Measurements from ENCODE around the gene HOXD4.
A peak's percentile ranks its signal among the peaks of the same experiment; 100 is the strongest.

Gene HOXD4

DNA sequence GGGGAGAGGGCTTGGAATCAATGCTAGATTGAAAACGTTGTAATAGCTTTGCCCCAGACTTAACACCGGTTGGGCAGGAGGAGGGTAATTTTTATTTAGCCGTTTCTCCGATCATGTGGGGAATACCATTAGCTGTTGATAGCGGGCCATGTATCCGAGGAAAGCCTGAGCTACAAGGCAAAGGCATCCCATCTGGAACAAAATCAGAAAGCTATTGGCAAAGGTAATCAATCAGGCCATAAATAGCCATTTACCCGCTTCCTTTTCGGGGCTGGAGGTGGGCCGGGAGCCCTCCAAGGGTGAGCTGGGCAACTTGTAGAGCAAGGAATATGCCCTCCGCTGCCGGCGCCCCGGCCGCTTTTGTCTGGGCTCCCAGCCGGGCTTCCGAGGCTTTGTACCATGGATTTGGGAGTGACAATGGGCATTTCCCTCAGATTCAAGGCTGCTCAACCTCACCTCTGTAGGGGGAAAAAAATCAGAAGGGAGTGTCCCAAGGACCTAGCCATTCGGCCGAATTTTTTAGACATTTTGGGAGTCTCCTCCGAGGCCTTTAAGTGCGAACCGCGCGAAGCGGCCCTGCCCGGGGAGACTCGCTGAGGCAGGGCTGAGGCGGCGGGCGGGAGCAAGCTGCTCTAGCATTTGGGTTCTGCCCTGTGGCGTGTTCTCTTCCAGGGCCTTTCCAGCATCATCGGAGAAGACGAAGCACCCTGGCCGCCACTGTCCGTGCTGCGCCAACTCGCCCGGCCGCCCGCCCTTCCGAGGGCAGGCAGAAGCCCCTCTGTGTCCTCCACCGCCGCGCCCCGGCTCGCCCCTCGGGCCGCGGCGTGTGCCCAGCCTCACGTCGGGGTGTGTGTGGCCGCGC is 29.9 kb upstream of the HOXD4 start:
- Mint-ChIP-seq H3K4me3 (peak overlapping the region in 1 of 2 donors; percentile 39), H3K4me1 (peaks cover 33% of the 10 kb centered on the region), H3K9me3 (peaks cover 8 to 11% of the 10 kb centered on the region in 2 donors), H3K27me3 (peaks cover 99% of the 10 kb centered on the region), H3K27ac (no peak overlapping the region)
- peak in 1 of 2 donors; percentile 7 for DNase-seq
- ATAC-seq: no peak

GRCh38 chr2:176122052-176122682 is 29.2 kb upstream of the HOXD4 start:
- peaks cover 3 to 8% of the 10 kb centered on the region in 2 donors for H3K9me3 Mint-ChIP-seq
- H3K4me1 Mint-ChIP-seq: peaks cover 33% of the 10 kb centered on the region
- no peak overlapping the region for H3K27ac Mint-ChIP-seq
- DNase-seq: no peak
- ATAC-seq: peak; percentile 19
- peaks cover 99% of the 10 kb centered on the region for H3K27me3 Mint-ChIP-seq
- peak overlapping the region; percentile 68 to 80 for H3K4me3 Mint-ChIP-seq

DNA sequence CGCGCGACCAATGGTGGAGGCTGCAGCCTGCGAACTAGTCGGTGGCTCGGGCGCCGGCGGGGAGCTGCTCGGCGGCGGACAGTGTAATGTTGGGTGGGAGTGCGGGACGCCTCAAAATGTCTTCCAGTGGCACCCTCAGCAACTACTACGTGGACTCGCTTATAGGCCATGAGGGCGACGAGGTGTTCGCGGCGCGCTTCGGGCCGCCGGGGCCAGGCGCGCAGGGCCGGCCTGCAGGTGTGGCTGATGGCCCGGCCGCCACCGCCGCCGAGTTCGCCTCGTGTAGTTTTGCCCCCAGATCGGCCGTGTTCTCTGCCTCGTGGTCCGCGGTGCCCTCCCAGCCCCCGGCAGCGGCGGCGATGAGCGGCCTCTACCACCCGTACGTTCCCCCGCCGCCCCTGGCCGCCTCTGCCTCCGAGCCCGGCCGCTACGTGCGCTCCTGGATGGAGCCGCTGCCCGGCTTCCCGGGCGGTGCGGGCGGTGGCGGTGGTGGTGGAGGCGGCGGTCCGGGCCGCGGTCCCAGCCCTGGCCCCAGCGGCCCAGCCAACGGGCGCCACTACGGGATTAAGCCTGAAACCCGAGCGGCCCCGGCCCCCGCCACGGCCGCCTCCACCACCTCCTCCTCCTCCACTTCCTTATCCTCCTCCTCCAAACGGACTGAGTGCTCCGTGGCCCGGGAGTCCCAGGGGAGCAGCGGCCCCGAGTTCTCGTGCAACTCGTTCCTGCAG is 28.5 kb upstream of the HOXD4 start, which contains the start of gene HOXD9:
TSS of gene HOXD9 (plus strand) at position 37 of the 728 bp plus-strand sequence. CDS start at position 87, 50 bp downstream.
- peak; percentile 50 for ATAC-seq
- peaks cover 38% of the 10 kb centered on the region for H3K4me1 Mint-ChIP-seq
- H3K9me3 Mint-ChIP-seq: peaks cover 0 to 8% of the 10 kb centered on the region in 2 donors
- H3K4me3 Mint-ChIP-seq: peak within 1 kb of the TSS; percentile 68 to 80
- peak in 1 of 2 donors; percentile 29 for DNase-seq
- no peak within 1 kb of the TSS for H3K27ac Mint-ChIP-seq
- H3K27me3 Mint-ChIP-seq: peaks cover 99% of the 10 kb centered on the region

DNA sequence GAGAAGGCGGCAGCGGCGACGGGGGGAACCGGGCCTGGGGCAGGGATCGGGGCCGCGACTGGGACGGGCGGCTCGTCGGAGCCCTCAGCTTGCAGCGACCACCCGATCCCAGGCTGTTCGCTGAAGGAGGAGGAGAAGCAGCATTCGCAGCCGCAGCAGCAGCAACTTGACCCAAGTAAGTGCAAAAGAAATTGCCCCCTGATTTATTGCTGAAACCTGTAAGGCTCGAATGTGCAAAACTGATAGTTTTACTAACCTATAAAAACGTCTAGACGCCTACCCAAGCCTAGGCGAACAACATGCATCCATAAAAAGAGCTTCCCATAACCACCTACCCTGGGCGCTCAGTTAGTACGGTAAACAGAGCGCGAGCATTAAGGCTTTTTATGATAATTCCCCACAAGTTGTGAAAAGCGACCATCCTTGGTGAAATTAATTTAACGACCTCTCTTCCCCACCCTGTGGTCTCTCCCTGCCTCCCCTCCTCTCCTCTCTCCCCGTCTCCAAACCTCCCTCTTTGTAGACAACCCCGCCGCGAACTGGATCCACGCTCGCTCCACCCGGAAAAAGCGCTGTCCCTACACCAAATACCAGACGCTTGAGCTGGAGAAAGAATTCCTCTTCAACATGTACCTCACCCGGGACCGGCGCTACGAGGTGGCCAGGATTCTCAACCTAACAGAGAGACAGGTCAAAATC is 27.8 kb upstream of the HOXD4 start:
- peaks cover 38% of the 10 kb centered on the region for H3K4me1 Mint-ChIP-seq
- ATAC-seq (no peak), DNase-seq (no peak)
- H3K9me3 Mint-ChIP-seq: peaks cover 0 to 5% of the 10 kb centered on the region in 2 donors
- peak overlapping the region; percentile 18 to 67 for H3K4me3 Mint-ChIP-seq
- no peak overlapping the region for H3K27ac Mint-ChIP-seq
- H3K27me3 Mint-ChIP-seq: peaks cover 99% of the 10 kb centered on the region

- no peak overlapping the region for H3K4me3 Mint-ChIP-seq
- DNase-seq: peak in 1 of 2 donors; percentile 7
- H3K27me3 Mint-ChIP-seq: peaks cover 99% of the 10 kb centered on the region
- H3K27ac Mint-ChIP-seq: no peak overlapping the region
- H3K4me1 Mint-ChIP-seq: peaks cover 39% of the 10 kb centered on the region
- H3K9me3 Mint-ChIP-seq: no peaks in the 10 kb centered on the region
- no peak for ATAC-seq
Observed at GRCh38 chr2:176124110-176124946, 27.0 kb upstream of the HOXD4 start.

GRCh38 chr2:176124947-176125771 is 26.2 kb upstream of the HOXD4 start:
- DNase-seq: peak in 1 of 2 donors; percentile 7
- Mint-ChIP-seq H3K9me3 (no peaks in the 10 kb centered on the region), H3K4me3 (no peak overlapping the region)

DNA sequence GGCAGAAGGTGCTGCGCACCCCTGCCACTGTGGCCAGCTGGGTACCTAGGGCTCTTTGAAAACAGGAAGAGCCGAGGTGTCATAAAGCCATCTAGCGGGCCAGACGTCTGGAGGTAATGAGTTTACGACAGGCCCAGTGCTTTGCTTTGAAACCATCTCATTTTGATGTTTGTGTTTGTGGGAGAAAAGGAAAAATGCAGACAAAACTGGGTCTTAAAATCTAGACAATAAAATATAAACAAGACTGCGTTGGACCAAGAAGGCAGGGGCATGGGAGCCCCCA is 25.6 kb upstream of the HOXD4 start:
- no peaks in the 10 kb centered on the region for H3K9me3 Mint-ChIP-seq
- H3K27me3 Mint-ChIP-seq: peaks cover 95% of the 10 kb centered on the region
- no peak overlapping the region for H3K27ac Mint-ChIP-seq
- DNase-seq (no peak), ATAC-seq (no peak)
- H3K4me1 Mint-ChIP-seq: peaks cover 42% of the 10 kb centered on the region
- no peak overlapping the region for H3K4me3 Mint-ChIP-seq

More at GRCh38 chr2:176124947-176125771, 26.2 kb upstream of the HOXD4 start:
- peaks cover 96% of the 10 kb centered on the region for H3K27me3 Mint-ChIP-seq
- H3K27ac Mint-ChIP-seq: no peak overlapping the region
- ATAC-seq: no peak
- H3K4me1 Mint-ChIP-seq: peaks cover 40% of the 10 kb centered on the region

DNA sequence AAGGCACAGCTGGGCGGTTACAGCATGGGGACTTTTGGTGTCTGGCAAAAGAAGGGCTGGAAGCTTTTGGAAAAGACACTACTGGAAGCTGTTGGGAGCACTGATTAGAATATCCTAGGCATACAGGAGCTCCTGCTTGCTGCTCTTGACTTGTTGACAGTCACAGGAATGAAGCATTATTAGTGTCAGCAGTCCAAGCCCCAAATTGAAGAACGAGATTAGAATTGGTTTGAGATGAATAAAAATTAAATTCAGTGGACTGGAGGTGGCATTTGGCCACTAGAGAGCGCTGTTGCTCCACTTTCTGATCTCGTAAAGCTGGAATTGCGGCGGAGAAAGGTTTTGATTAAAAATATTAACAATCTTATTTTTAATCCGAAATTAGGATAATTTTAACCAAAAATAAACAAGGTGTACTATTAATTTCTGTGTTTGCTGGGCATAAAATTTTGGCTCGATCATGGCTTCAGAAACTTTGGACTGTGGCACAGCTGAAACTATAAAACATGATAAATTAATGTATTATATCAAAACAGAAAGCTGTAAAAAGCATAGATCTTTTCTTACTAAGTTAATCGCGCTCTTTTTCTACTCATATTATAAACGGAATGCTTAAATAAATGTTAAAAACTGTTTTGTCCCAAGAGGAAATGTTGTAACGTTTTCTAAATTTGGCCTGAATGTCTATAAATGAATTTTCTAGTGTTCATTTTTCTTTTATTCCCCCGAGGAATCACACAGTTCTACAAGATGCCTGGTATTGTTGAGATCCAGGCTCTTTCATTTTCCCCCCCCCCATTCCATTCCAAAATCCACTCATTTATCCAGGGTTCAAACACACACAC is 24.2 kb upstream of the HOXD4 start:
- H3K9me3 Mint-ChIP-seq: no peaks in the 10 kb centered on the region
- H3K27me3 Mint-ChIP-seq: peaks cover 96% of the 10 kb centered on the region
- H3K4me1 Mint-ChIP-seq: peaks cover 45% of the 10 kb centered on the region
- H3K4me3 Mint-ChIP-seq: no peak overlapping the region
- DNase-seq: peak in 1 of 2 donors; percentile 58
- H3K27ac Mint-ChIP-seq: no peak overlapping the region
- no peak for ATAC-seq

- H3K4me3 Mint-ChIP-seq: no peak overlapping the region
- peaks cover 51% of the 10 kb centered on the region for H3K4me1 Mint-ChIP-seq
- DNase-seq (no peak), ATAC-seq (no peak)
- peaks cover 96% of the 10 kb centered on the region for H3K27me3 Mint-ChIP-seq
- no peak overlapping the region for H3K27ac Mint-ChIP-seq
- H3K9me3 Mint-ChIP-seq: no peaks in the 10 kb centered on the region
Observed at GRCh38 chr2:176127774-176128072, 23.6 kb upstream of the HOXD4 start.

GRCh38 chr2:176128172-176128981 is 23.0 kb upstream of the HOXD4 start:
- peak in 1 of 2 donors; percentile 9 for DNase-seq
- peaks cover 51% of the 10 kb centered on the region for H3K4me1 Mint-ChIP-seq
- peak overlapping the region; percentile 41 to 58 for H3K4me3 Mint-ChIP-seq

GRCh38 chr2:176128982-176129796 is 22.2 kb upstream of the HOXD4 start, which contains the start of gene HOXD8:
Gene HOXD8 (plus strand): TSS chr2:176129705. CDS start chr2:176130367, 662 bp downstream.
- Mint-ChIP-seq H3K27me3 (peaks cover 96% of the 10 kb centered on the region), H3K4me3 (peak within 1 kb of the TSS; percentile 63 to 70), H3K9me3 (no peaks in the 10 kb centered on the region), H3K27ac (peak within 1 kb of the TSS; percentile 61 to 67), H3K4me1 (peaks cover 43% of the 10 kb centered on the region)
- DNase-seq: peak in 1 of 2 donors; percentile 35
- peak; percentile 43 for ATAC-seq

More at GRCh38 chr2:176128172-176128981, 23.0 kb upstream of the HOXD4 start:
- H3K27me3 Mint-ChIP-seq: peaks cover 96% of the 10 kb centered on the region
- no peak for ATAC-seq
- H3K27ac Mint-ChIP-seq: peak overlapping the region; percentile 61 to 67
- H3K9me3 Mint-ChIP-seq: no peaks in the 10 kb centered on the region

GRCh38 chr2:176129813-176130146 is 21.6 kb upstream of the HOXD4 start:
- peak overlapping the region; percentile 41 to 63 for H3K4me3 Mint-ChIP-seq
- no peaks in the 10 kb centered on the region for H3K9me3 Mint-ChIP-seq
- DNase-seq: peak in 1 of 2 donors; percentile 11
- peaks cover 96% of the 10 kb centered on the region for H3K27me3 Mint-ChIP-seq
- H3K27ac Mint-ChIP-seq: no peak overlapping the region
- H3K4me1 Mint-ChIP-seq: peaks cover 40% of the 10 kb centered on the region
- peak; percentile 21 for ATAC-seq

Data from stimulated activated naive CD8-positive, alpha-beta T cell treated with anti-CD3 and anti-CD28 coated beads, Interleukin-15, amount 100 ng/mL, for 72 hours (primary cell).